HG02973 (cell line): ENCODE data around the gene STMN1.

Experiments used
- ATAC-seq: cut with Tn5 transposase; IDR thresholded peaks from one replicate; pipeline ENCODE4 v1.9.1; 2021; ENCODE audit warnings: moderate library complexity; ENCODE audit not compliant: unreplicated experiment

The STMN1 gene

GRCh38 chr1:25871704-25872494, 34.3 kb downstream of the STMN1 start:
- ATAC-seq = no peak

- ATAC-seq = no peak
Measured at GRCh38 chr1:25871086-25871703, 35.0 kb downstream of the STMN1 start.

- ATAC-seq = no peak
Measured at GRCh38 chr1:25870614-25871013, 35.6 kb downstream of the STMN1 start.

DNA sequence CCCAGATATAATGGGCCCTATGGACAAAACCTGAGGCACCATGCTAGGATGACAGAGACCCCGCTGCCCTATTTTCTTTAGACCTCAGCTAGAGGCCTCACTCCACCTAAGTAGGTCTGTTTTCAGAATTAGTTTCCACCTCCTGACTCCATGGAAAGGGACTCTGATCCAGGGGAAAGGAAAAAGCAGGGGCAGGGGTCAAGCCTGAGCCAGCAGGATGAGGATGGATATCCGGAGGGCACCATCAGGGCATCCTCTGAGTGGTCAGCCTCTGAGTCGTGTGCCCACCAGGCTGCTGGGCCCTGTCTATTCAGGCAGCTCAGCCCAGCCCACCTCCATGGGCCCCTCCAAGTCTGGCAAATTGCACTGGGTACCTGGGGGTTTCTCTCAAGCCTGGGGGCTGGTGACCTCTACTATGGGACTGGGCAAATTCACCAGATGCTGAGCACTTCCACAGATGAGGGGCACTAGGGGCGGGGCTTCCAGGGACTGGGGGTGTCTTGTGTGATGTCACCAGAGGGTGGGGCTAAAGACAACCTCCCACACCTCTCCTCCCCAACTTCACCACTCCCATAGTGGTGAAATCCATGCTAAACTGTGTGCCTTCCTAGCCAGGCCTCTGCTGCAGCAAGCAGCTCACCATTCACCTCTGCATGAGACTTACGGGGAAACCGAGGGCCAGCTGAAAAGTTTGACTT, 36.2 kb downstream of the STMN1 start:
- ATAC-seq = no peak

GRCh38 chr1:25867210-25867991, 38.8 kb downstream of the STMN1 start:
- ATAC-seq = no peak

- ATAC-seq = no peak
Measured at GRCh38 chr1:25866288-25866687, 39.9 kb downstream of the STMN1 start.

GRCh38 chr1:25864434-25864833, 41.8 kb downstream of the STMN1 start:
- no peak for ATAC-seq

DNA sequence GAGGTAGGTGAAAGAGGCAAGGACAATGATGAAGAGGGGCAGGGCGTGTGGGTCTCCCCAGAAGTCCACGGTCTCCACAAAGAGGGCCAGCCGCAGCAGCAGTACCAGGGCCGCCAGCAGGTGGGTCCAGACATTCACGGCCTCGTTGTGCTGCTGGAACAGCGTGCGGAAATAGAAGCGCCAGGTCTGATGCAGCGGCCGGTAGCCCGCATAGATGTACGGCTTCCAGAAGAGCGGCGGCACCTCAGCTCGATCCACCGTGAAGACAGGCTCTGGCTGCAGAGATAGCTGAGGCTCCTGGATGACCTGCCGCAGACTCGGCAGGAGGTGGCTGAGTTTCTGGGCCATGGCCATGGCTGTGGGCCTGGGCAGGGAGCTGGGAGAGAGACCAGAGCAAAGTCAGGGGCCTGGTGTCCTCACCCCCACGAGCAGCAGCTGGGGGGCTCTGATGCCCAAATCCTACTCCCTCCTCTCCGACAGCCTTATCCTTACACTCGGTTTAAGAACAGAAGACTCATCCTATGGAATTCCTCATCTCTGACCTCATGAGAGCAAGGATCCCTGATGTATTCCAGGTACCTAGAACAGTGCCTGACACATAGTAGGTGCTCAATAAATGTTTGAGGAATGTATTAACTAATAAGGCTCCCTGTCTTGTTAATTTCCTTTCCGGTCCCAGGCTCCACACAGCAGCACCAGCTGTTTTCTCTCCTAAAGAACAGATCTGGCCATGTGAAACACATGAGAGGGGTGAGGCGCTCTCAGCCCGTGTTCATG, 42.5 kb downstream of the STMN1 start:
- no peak for ATAC-seq

DNA sequence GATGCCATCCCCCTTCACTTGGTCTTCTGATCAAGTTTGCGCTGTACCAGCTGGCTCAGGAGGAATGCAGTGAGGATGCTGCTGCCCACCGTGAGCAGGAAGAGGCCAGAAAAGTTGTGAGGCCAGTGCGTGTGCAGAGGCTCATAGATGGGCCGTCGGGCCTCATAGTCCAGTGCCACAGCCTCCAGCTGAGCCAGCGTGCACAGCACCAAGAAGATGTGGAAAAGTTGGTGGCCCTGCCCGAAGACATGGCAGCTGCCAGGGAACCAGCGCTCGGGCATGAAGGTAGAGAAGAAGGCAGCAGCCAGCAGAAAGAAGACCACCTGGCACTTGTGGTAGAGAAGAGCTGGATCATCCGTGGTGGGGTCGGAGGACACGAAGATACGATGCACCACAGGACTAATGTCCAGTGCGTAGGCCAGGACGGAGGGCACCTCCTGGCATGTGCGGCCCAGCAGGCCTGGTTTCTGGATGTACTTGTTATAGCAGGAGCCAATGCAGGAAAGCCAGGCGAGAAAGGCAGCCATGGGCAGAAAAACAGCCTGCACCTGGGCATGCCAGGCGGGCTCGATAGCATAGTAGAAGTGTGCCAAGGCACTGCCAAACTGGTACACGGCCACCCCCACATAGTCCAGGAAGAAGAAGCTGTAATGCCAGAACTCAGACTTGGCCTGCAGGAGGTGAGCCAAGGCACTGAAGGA, 43.3 kb downstream of the STMN1 start:
- no peak for ATAC-seq

DNA sequence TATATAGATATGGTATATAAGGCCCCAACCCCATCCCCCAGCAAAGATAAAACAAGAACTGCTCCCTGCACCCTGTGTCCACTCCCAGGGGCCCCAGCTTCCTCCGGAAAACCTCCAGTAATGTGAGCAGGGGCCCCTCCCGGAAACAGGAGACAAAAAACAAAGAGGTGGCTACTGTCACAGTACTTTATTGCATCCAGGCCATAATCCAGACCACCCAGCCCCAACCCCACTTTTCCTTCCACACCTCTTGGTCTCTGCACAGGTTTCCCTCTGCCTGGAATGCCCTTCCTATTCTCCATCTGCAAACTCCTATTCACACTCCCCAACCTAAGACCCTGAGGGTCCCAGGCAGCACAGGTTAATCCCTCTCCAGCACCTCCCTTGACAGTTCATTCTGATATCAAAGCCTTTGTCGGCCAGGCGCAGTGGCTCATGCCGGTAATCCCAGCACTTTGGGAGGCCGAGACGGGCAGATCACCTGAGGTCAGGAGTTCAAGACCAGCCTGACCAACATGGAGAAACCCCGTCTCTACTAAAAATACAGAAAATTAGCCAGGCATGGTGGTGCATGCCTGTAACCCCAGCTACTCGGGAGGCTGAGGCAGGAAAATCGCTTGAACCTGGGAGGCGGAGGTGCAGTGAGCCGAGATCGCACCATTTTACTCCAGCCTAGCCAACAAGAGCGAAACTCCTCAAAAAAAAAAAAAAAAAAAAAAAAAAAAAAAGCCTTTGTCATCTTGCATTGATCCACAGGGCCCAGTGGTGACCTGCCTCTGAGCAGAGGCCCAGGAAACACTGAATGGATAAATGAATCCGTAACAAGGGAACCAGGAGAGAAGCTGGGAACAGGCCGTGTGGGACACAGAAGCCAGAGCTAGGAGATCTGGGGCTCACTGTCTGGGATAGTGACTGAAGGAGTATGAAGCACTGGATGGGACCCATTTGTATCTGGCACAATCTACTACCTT, 44.6 kb downstream of the STMN1 start:
- ATAC-seq = no peak

DNA sequence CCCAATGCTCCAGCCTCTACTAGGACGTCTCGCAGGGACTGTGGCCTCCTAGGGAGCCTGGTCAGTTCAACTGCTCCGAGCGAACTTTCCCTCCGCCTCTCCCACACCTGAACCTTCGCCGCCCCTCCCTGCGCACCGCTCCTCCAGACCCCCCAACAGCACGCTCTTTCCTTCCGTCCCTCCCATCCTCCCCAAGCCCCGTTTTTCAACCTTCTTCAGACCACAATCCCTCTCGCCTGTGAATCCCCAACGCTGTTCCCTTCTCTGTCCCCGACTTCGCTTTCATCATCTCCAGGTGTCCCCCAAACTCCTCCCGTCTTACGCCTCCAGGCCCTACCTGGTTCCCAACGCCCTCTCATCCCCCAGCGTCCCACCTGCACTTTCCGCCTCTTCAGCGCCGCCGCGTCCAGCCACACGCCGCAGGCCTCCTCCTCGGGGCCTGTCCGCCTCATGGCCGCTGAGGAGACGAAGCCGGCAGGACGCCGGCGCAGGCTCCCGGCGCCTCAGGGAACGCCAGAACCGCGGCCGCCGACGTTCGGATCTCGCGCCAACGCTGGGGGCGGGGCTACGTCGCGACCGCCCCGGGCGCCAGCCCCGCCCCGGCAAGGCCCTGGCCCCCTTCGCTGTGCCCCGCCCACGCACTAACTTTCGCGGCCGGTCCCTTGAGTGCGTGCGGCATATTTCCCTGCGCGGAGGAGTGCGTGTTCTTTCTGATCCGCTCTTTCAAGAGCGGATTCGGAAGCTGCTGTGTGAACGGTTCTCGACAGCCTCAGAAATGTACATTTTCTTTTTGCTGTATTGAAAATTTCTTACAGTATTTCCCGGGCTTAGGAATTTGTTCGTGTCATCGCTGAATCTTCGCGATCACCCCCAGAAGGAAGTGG, 47.1 kb downstream of the STMN1 start, which contains the start of gene AUNIP:
Gene AUNIP, minus strand, starts transcription at position 552 of the 884 bp plus-strand sequence. Its CDS starts 100 bp downstream, at position 452.
- ATAC-seq = peak; percentile 81

GRCh38 chr1:25858494-25858893, 47.7 kb downstream of the STMN1 start:
- no peak for ATAC-seq

DNA sequence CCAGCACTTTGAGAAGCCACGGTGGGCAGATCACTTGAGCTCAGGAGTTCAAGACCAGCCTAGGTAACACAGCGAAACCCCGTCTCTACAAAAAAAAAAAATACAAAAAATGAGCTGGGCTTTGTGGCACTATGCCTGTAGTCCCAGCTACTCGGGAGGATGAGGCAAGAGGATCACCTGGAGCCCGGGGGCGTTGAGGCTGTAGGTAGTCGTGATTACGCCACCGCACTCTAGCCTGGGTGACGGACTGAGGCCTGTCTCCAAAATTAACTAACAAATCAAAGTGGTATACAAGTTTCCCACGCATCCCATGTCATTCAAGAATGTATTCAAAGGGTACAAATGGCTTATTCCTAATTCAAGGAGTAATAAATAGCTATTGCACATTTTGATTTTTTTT, 49.4 kb downstream of the STMN1 start:
- no peak for ATAC-seq

- no peak for ATAC-seq
Measured at GRCh38 chr1:25854554-25854953, 51.7 kb downstream of the STMN1 start.
